SK-N-SH treated with all-trans-retinoic acid at 6 μM for 48 hours (cell line): ENCODE data around the gene ZP1.

Experiments used
- ATAC-seq: fragments of 200-7000 bp; cut with Tn5 transposase; 3 replicates; pipeline ENCODE4 v1.9.1; 2020; ENCODE audit warnings: mild to moderate bottlenecking, moderate library complexity
- ARNTL ChIP-seq: fragments of 450-650 bp; formaldehyde crosslinking; IDR thresholded peaks from 2 replicates; pipeline ENCODE4 v1.5.0; 2020; ENCODE audit warnings: low read depth, mild to moderate bottlenecking, moderate library complexity, borderline replicate concordance
- BACH2 ChIP-seq: fragments of 250-450 bp; sonication (Bioruptor Pico); IDR thresholded peaks from 2 replicates; pipeline ENCODE4 v1.9.0; 2021; ENCODE audit warnings: mild to moderate bottlenecking, borderline replicate concordance
- CSRNP3 ChIP-seq: fragments of 250-450 bp; sonication (Bioruptor Pico); IDR thresholded peaks from 2 replicates; pipeline ENCODE4 v1.5.1; 2021; ENCODE audit warnings: mild to moderate bottlenecking, moderate library complexity
- ESRRG ChIP-seq: fragments of 250-450 bp; sonication (Bioruptor Pico); IDR thresholded peaks from 2 replicates; pipeline ENCODE4 v1.6.1; 2021; ENCODE audit warnings: mild to moderate bottlenecking
- GLIS3 ChIP-seq: fragments of 250-450 bp; sonication (Bioruptor Pico); IDR thresholded peaks from 2 replicates; pipeline ENCODE4 v1.5.0; 2020; ENCODE audit warnings: mild to moderate bottlenecking, moderate library complexity
- ISL1 ChIP-seq: fragments of 250-450 bp; sonication (Bioruptor Pico); IDR thresholded peaks from 2 replicates; pipeline ENCODE4 v2.1.2; 2022; ENCODE audit warnings: mild to moderate bottlenecking, moderate library complexity
- OSR1 ChIP-seq: fragments of 250-450 bp; sonication (Bioruptor Pico); IDR thresholded peaks from 2 replicates; pipeline ENCODE4 v1.8.0; 2022; ENCODE audit warnings: moderate library complexity, mild to moderate bottlenecking, inconsistent platforms
- PATZ1 ChIP-seq: fragments of 250-450 bp; sonication (Bioruptor Pico); IDR thresholded peaks from 2 replicates; pipeline ENCODE4 v1.8.0; 2020; ENCODE audit warnings: mild to moderate bottlenecking, moderate library complexity, borderline replicate concordance
- POU6F1 ChIP-seq: fragments of 250-450 bp; sonication (Bioruptor Pico); IDR thresholded peaks from 2 replicates; pipeline ENCODE4 v1.8.0; 2021; ENCODE audit warnings: low read depth, mild to moderate bottlenecking, moderate library complexity, borderline replicate concordance
- PPARA ChIP-seq: fragments of 250-450 bp; sonication (Bioruptor Pico); IDR thresholded peaks from 2 replicates; pipeline ENCODE4 v1.5.0; 2020; ENCODE audit warnings: mild to moderate bottlenecking, borderline replicate concordance
- RARB ChIP-seq: fragments of 250-450 bp; sonication (Bioruptor Pico); IDR thresholded peaks from 2 replicates; pipeline ENCODE4 v1.8.0; 2021; ENCODE audit warnings: mild to moderate bottlenecking, moderate library complexity
- SNAI2 ChIP-seq: fragments of 250-450 bp; sonication (Bioruptor Pico); IDR thresholded peaks from 2 replicates; pipeline ENCODE4 v1.5.0; 2020; ENCODE audit warnings: mild to moderate bottlenecking, moderate library complexity
- TCF4 ChIP-seq: fragments of 250-450 bp; sonication (Bioruptor Pico); IDR thresholded peaks from 2 replicates; pipeline ENCODE4 v1.8.0; 2021; ENCODE audit warnings: mild to moderate bottlenecking, moderate library complexity, borderline replicate concordance
- TOX ChIP-seq: fragments of 250-450 bp; sonication (Bioruptor Pico); IDR thresholded peaks from 2 replicates; pipeline ENCODE4 v1.8.0; 2021; ENCODE audit warnings: mild to moderate bottlenecking, moderate library complexity, borderline replicate concordance
- ZC3H10 ChIP-seq: fragments of 250-450 bp; sonication (Bioruptor Pico); IDR thresholded peaks from 2 replicates; pipeline ENCODE4 v1.5.1; 2021; ENCODE audit warnings: mild to moderate bottlenecking, moderate library complexity
- ZFP3 ChIP-seq: fragments of 250-450 bp; sonication (Bioruptor Pico); IDR thresholded peaks from 2 replicates; pipeline ENCODE4 v1.5.0; 2020; ENCODE audit warnings: mild to moderate bottlenecking, moderate library complexity
- ZNF565 ChIP-seq: fragments of 450-650 bp; formaldehyde crosslinking; conservative IDR thresholded peaks from 2 replicates; pipeline ENCODE4 v1.5.0; 2020; ENCODE audit warnings: low read depth, mild to moderate bottlenecking, moderate library complexity
- ZNF70 ChIP-seq: fragments of 450-650 bp; formaldehyde crosslinking; IDR thresholded peaks from 2 replicates; pipeline ENCODE4 v1.5.0; 2020; ENCODE audit warnings: mild to moderate bottlenecking, moderate library complexity
- ZNF8 ChIP-seq: fragments of 450-650 bp; formaldehyde crosslinking; IDR thresholded peaks from 2 replicates; pipeline ENCODE4 v1.5.0; 2020; ENCODE audit warnings: mild to moderate bottlenecking, moderate library complexity
- TF ChIP-seq, protein P1 (sequence below): fragments of 250-450 bp; sonication (Bioruptor Pico); IDR thresholded peaks from 2 replicates; pipeline ENCODE4 v1.5.1; 2020; ENCODE audit warnings: low read depth, mild to moderate bottlenecking, moderate library complexity

Gene ZP1

DNA sequence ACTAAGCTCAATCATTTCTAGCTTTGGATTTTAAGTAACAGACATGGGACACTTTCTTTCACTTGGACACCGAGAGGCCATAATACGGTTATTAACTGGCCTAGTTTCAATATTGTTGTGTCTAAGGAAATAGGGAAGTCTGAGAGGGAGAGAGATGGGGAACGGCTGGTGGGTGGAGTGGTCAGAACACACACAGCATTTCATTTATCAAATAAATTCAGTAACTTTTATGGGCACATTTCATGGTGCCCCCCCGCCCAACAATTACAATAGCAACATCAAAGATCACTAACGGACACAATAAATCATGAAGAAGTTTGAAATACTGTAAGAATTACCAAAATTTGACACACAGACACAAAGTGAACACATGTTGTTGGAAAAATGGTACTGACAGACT, 28.3 kb downstream of the ZP1 start:
- ATAC-seq: no peak
- TF ChIP-seq ZNF70 (CRISPR knock-in tag) (no peak), ARNTL (CRISPR knock-in tag) (no peak), RARB (no peak), GLIS3 (CRISPR knock-in tag) (no peak), ESRRG (CRISPR knock-in tag) (no peak), ZNF565 (CRISPR knock-in tag) (no peak), CSRNP3 (CRISPR knock-in tag) (no peak), PATZ1 (no peak)
- TF ChIP-seq, protein P1, sequence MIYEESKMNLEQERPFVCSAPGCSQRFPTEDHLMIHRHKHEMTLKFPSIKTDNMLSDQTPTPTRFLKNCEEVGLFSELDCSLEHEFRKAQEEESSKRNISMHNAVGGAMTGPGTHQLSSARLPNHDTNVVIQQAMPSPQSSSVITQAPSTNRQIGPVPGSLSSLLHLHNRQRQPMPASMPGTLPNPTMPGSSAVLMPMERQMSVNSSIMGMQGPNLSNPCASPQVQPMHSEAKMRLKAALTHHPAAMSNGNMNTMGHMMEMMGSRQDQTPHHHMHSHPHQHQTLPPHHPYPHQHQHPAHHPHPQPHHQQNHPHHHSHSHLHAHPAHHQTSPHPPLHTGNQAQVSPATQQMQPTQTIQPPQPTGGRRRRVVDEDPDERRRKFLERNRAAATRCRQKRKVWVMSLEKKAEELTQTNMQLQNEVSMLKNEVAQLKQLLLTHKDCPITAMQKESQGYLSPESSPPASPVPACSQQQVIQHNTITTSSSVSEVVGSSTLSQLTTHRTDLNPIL: no peak

GRCh38 chr11:60897496-60897895, 30.2 kb downstream of the ZP1 start:
- TF ChIP-seq GLIS3 (CRISPR knock-in tag): no peak
- no peak for TF ChIP-seq PPARA
- no peak for TF ChIP-seq BACH2 (CRISPR knock-in tag)
- no peak for TF ChIP-seq RARB
- TF ChIP-seq SNAI2 (CRISPR knock-in tag): no peak
- no peak for TF ChIP-seq ESRRG (CRISPR knock-in tag)
- ATAC-seq: no peak

- no peak for TF ChIP-seq ZC3H10 (CRISPR knock-in tag)
- TF ChIP-seq ZFP3 (CRISPR knock-in tag): no peak
- no peak for TF ChIP-seq BACH2 (CRISPR knock-in tag)
- no peak for TF ChIP-seq ISL1
- TF ChIP-seq, protein P1: no peak
- no peak for TF ChIP-seq OSR1 (CRISPR knock-in tag)
- TF ChIP-seq TOX (CRISPR knock-in tag): no peak
- no peak for TF ChIP-seq PATZ1
- TF ChIP-seq ZNF8 (CRISPR knock-in tag): no peak
- TF ChIP-seq SNAI2 (CRISPR knock-in tag): no peak
- ATAC-seq: peak; percentile 94
These were observed 31.9 kb downstream of the ZP1 start for GRCh38 chr11:60899046-60899936.

DNA sequence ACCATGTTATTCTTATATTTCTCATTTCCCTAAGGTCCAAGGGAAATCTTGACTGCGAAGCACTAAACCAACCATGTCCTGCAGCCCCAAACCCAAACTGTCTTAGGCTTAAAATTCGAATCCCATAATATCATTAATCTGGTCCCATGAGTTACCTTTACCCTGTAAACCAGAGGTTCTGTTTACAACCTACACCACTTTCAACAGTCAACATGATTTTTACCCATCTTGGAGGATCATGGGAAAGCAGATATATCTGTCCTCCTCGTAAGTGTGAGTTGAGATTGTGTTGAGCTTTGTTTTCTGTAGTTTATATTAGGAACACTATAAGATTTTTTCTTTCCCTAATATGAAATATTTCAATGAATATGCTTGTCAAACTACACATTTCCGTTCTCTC, 32.6 kb downstream of the ZP1 start:
- no peak for ATAC-seq
- TF ChIP-seq RARB (no peak), ESRRG (CRISPR knock-in tag) (no peak), ARNTL (CRISPR knock-in tag) (no peak), OSR1 (CRISPR knock-in tag) (no peak), TCF4 (no peak), POU6F1 (no peak), PATZ1 (no peak), GLIS3 (CRISPR knock-in tag) (no peak), ZC3H10 (CRISPR knock-in tag) (no peak), TOX (CRISPR knock-in tag) (no peak), ZNF565 (CRISPR knock-in tag) (no peak), ISL1 (no peak), ZFP3 (CRISPR knock-in tag) (no peak), ZNF70 (CRISPR knock-in tag) (no peak)
